T-helper 2 cell treated with Interferon-gamma antibody and Interleukin-4, amounts not matched to agents 5 μg/mL and 100 μg/mL, for 36 hours (primary cell): ENCODE data around the gene ALOX15.
A peak's percentile ranks its signal among the peaks of the same experiment; 100 is the strongest.
"Not testable (repeated sequence)": the region's sequence is repeated elsewhere in the genome, so short reads cannot be mapped to it uniquely, and the experiment has no call there.

Experiments
- DNase-seq: peaks from one replicate; pipeline ENCODE4 v3.0.0; 2021; ENCODE audit warnings: low spot score
- H3K27ac Mint-ChIP-seq: one replicate; pipeline ENCODE4 v1.8.0; 2021; ENCODE audit warnings: mild to moderate bottlenecking, mixed read lengths
- H3K27me3 Mint-ChIP-seq: one replicate; pipeline ENCODE4 v1.8.0; 2021; ENCODE audit warnings: low read depth, mixed read lengths
- H3K36me3 Mint-ChIP-seq: one replicate; pipeline ENCODE4 v1.8.0; 2021; ENCODE audit warnings: low read depth, mixed read lengths
- H3K4me1 Mint-ChIP-seq: one replicate; pipeline ENCODE4 v1.8.0; 2021; ENCODE audit warnings: low read depth, mixed read lengths
- H3K4me3 Mint-ChIP-seq: one replicate; pipeline ENCODE4 v1.8.0; 2022; ENCODE audit warnings: mild to moderate bottlenecking, moderate library complexity, mixed read lengths
- H3K9me3 Mint-ChIP-seq: one replicate; pipeline ENCODE4 v1.8.0; 2021; ENCODE audit warnings: mixed read lengths

The ALOX15 gene

DNA sequence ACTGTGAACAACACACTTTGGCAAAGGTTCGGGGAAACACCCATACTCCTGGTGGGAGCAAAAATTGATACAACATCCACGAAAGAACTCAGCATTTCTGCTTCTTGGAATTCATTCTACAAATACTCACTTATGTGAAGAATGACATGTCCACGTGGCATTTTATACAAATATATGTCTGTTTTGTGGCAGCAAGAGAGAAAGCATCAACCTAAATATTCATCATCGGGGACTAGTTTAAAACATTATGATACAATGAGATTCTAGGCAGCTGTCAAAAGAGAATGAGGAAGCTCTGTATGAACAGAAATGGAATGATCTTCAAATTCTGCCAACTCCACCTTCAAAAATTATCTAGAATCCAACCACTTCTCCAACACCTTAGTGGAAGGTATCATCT is 25.7 kb upstream of the ALOX15 start:
- Mint-ChIP-seq H3K27ac (no peak overlapping the region), H3K4me1 (peaks cover 3% of the 10 kb centered on the region)
- no peak for DNase-seq

GRCh38 chr17:4666296-4666695 is 24.8 kb upstream of the ALOX15 start:
- DNase-seq, result no peak
- Mint-ChIP-seq H3K4me1 (peaks cover 4% of the 10 kb centered on the region), H3K27ac (no peak overlapping the region), H3K9me3 (no peaks in the 10 kb centered on the region), H3K27me3 (peaks cover 9% of the 10 kb centered on the region), H3K36me3 (peaks cover 14% of the 10 kb centered on the region), H3K4me3 (no peak overlapping the region)

More for the DNA sequence above, 25.7 kb upstream of the ALOX15 start:
- Mint-ChIP-seq H3K36me3 (peaks cover 17% of the 10 kb centered on the region), H3K9me3 (no peaks in the 10 kb centered on the region), H3K27me3 (peaks cover 9% of the 10 kb centered on the region), H3K4me3 (no peak overlapping the region)

- no peak overlapping the region for H3K4me3 Mint-ChIP-seq
- peaks cover 4% of the 10 kb centered on the region for H3K4me1 Mint-ChIP-seq
- peaks cover 4% of the 10 kb centered on the region for H3K36me3 Mint-ChIP-seq
- no peaks in the 10 kb centered on the region for H3K9me3 Mint-ChIP-seq
- peaks cover 9% of the 10 kb centered on the region for H3K27me3 Mint-ChIP-seq
- no peak overlapping the region for H3K27ac Mint-ChIP-seq
- DNase-seq, result no peak
Measured at GRCh38 chr17:4665027-4665426, 23.5 kb upstream of the ALOX15 start.

- no peaks in the 10 kb centered on the region for H3K9me3 Mint-ChIP-seq
- H3K27me3 Mint-ChIP-seq, result peaks cover 9% of the 10 kb centered on the region
- no peak overlapping the region for H3K27ac Mint-ChIP-seq
- H3K36me3 Mint-ChIP-seq, result no peaks in the 10 kb centered on the region
- peaks cover 4% of the 10 kb centered on the region for H3K4me1 Mint-ChIP-seq
- no peak overlapping the region for H3K4me3 Mint-ChIP-seq
- no peak for DNase-seq
Measured at GRCh38 chr17:4664230-4664629, 22.8 kb upstream of the ALOX15 start.

GRCh38 chr17:4663711-4664110 is 22.2 kb upstream of the ALOX15 start:
- Mint-ChIP-seq H3K4me3 (no peak overlapping the region), H3K27me3 (peaks cover 9% of the 10 kb centered on the region), H3K36me3 (no peaks in the 10 kb centered on the region), H3K4me1 (peaks cover 5% of the 10 kb centered on the region), H3K27ac (no peak overlapping the region), H3K9me3 (no peaks in the 10 kb centered on the region)
- no peak for DNase-seq

DNA sequence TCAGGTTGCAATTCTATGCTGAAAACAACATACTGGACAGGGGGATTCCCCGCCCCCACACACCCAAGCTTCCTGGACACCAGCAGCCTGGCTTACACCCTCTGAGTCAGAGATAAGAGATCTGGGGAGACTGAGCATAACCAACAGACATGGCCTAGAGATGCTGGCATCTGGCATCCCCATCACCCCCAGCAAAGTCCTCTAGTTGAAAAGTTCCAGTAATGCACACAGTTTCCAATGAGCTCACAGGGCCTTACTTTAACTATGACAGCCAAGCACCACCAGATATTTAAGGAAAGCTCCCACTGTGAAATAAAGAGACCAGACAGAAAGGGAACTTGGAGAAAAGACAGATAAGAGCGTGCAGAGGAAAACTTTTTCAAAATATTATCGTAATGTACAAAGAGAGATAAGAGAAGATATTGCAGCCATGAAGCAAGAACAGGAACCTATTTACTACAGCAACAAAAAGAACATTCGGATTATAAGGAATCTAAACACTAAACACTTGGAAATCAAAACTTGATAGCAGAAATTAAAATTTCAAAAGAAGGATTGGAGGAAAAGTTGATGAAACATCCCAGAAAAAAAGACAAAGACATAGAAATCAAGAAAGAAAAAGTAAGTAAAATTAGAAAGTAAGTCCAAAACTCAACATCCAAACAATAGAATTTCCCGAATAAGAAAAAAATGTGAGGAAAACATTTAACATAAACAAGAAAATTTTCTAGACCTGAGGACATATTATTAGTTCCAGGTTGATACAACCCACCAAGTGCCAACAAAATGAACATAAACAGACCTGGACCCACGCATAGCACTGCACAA is 17.2 kb upstream of the ALOX15 start:
- Mint-ChIP-seq H3K36me3 (no peaks in the 10 kb centered on the region), H3K4me3 (no peak overlapping the region), H3K27ac (no peak overlapping the region), H3K27me3 (peaks cover 2% of the 10 kb centered on the region), H3K4me1 (peaks cover 14% of the 10 kb centered on the region), H3K9me3 (no peaks in the 10 kb centered on the region)
- DNase-seq, result peak; percentile 88

- peaks cover 14% of the 10 kb centered on the region for H3K4me1 Mint-ChIP-seq
- DNase-seq, result no peak
- H3K9me3 Mint-ChIP-seq, result no peaks in the 10 kb centered on the region
- H3K27ac Mint-ChIP-seq, result no peak overlapping the region
- H3K4me3 Mint-ChIP-seq, result no peak overlapping the region
- H3K36me3 Mint-ChIP-seq, result no peaks in the 10 kb centered on the region
- peaks cover 4% of the 10 kb centered on the region for H3K27me3 Mint-ChIP-seq
Measured at GRCh38 chr17:4657678-4658077, 16.2 kb upstream of the ALOX15 start.

GRCh38 chr17:4655933-4656332 is 14.5 kb upstream of the ALOX15 start:
- H3K27ac Mint-ChIP-seq, H3K4me3 Mint-ChIP-seq, H3K27me3 Mint-ChIP-seq, H3K36me3 Mint-ChIP-seq, H3K9me3 Mint-ChIP-seq, DNase-seq: not testable (repeated sequence)
- H3K4me1 Mint-ChIP-seq, result peaks cover 11% of the 10 kb centered on the region

GRCh38 chr17:4652997-4653396 is 11.5 kb upstream of the ALOX15 start:
- H3K27ac Mint-ChIP-seq, result no peak overlapping the region
- peaks cover 5% of the 10 kb centered on the region for H3K4me1 Mint-ChIP-seq
- no peak for DNase-seq
- no peaks in the 10 kb centered on the region for H3K9me3 Mint-ChIP-seq
- peaks cover 12% of the 10 kb centered on the region for H3K27me3 Mint-ChIP-seq
- no peak overlapping the region for H3K4me3 Mint-ChIP-seq
- H3K36me3 Mint-ChIP-seq, result no peaks in the 10 kb centered on the region

GRCh38 chr17:4648741-4649140 is 7.3 kb upstream of the ALOX15 start:
- peaks cover 32% of the 10 kb centered on the region for H3K27me3 Mint-ChIP-seq
- H3K36me3 Mint-ChIP-seq, result no peaks in the 10 kb centered on the region
- H3K9me3 Mint-ChIP-seq, result no peaks in the 10 kb centered on the region
- no peaks in the 10 kb centered on the region for H3K4me1 Mint-ChIP-seq
- no peak overlapping the region for H3K27ac Mint-ChIP-seq
- no peak overlapping the region for H3K4me3 Mint-ChIP-seq
- DNase-seq, result no peak

DNA sequence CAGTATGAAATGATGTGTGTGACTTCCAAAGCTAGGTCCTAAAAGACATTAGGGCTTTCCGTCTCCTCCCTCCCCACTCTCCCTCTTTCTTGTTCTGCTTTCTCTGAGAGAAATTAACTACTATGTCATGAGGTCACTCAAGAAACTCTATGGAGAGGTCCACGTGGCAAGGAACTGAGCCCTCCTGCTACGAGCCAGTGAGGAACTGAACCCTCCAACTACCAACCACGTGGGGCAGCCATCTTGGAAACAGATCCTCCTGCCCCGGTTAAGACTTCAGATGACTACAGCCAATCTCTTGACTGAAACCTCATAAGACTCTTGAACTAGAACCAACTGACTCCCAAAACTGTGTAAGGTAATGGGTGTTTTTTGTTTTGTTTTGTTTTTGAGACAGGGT is 4.2 kb upstream of the ALOX15 start:
- DNase-seq, result no peak
- Mint-ChIP-seq H3K27me3 (peaks cover 54% of the 10 kb centered on the region), H3K4me1 (peaks cover 2% of the 10 kb centered on the region), H3K36me3 (no peaks in the 10 kb centered on the region), H3K27ac (no peak overlapping the region), H3K4me3 (no peak overlapping the region), H3K9me3 (no peaks in the 10 kb centered on the region)

- DNase-seq, result no peak
Measured at GRCh38 chr17:4643676-4644075, 2.2 kb upstream of the ALOX15 start.

GRCh38 chr17:4642286-4642685 is 808 bp upstream of the ALOX15 start:
- H3K4me3 Mint-ChIP-seq, result no peak overlapping the region
- H3K27me3 Mint-ChIP-seq, result peaks cover 68% of the 10 kb centered on the region
- H3K9me3 Mint-ChIP-seq, result no peaks in the 10 kb centered on the region
- no peak overlapping the region for H3K27ac Mint-ChIP-seq
- DNase-seq, result no peak
- H3K4me1 Mint-ChIP-seq, result peaks cover 7% of the 10 kb centered on the region
- H3K36me3 Mint-ChIP-seq, result no peaks in the 10 kb centered on the region

More at GRCh38 chr17:4643676-4644075, 2.2 kb upstream of the ALOX15 start:
- no peaks in the 10 kb centered on the region for H3K9me3 Mint-ChIP-seq
- peaks cover 61% of the 10 kb centered on the region for H3K27me3 Mint-ChIP-seq
- no peak overlapping the region for H3K27ac Mint-ChIP-seq
- no peak overlapping the region for H3K4me3 Mint-ChIP-seq
- no peaks in the 10 kb centered on the region for H3K36me3 Mint-ChIP-seq
- H3K4me1 Mint-ChIP-seq, result peaks cover 5% of the 10 kb centered on the region

- Mint-ChIP-seq H3K4me3 (peak overlapping the region; percentile 18), H3K27me3 (peaks cover 76% of the 10 kb centered on the region), H3K4me1 (peaks cover 16% of the 10 kb centered on the region)
- not testable (repeated sequence) for H3K27ac Mint-ChIP-seq, H3K9me3 Mint-ChIP-seq, DNase-seq, H3K36me3 Mint-ChIP-seq
Measured at GRCh38 chr17:4640569-4641188, 799 bp downstream of the ALOX15 start.
